Measurements from ENCODE around the gene EI24. TPM values are rescaled to one million over a fixed set of nuclear protein-coding genes. Genes with fewer than 3 reads are reported as not detected.

EI24 gene
- total RNA-seq, 1 experiment from 2014 or later = 151 TPM

GRCh38 chr11:125554038-125554437 lies 15.2 kb upstream of the EI24 start:
- Histone ChIP-seq H4K20me1 (ENCODE audit: control insufficient read depth, insufficient read depth, insufficient read length) (no peaks in the 10 kb centered on the region), H2BK5ac (ENCODE audit: insufficient read length, low read length) (no peak overlapping the region), H3K27me3 (ENCODE audit: insufficient read depth, low read length) (no peaks in the 10 kb centered on the region), H3T11ph (ENCODE audit: low read length) (no peak overlapping the region), H4K8ac (replicated peaks; ENCODE audit: insufficient read length, low read depth, low read length) (no peak overlapping the region), H3K27ac (ENCODE audit: insufficient read length, low read depth, low read length) (no peak overlapping the region), H3K4ac (ENCODE audit: low read depth, low read length) (no peak overlapping the region), H2BK120ac (ENCODE audit: low read depth, low read length, poor library complexity, severe bottlenecking) (no peak overlapping the region), H3K4me1 (ENCODE audit: insufficient read depth, low read length) (no peaks in the 10 kb centered on the region), H2BK20ac (ENCODE audit: low read depth, low read length, poor library complexity, severe bottlenecking) (no peak overlapping the region), H3K9ac (ENCODE audit: extremely low read depth, insufficient read length, low read length) (no peak overlapping the region), H3K9me3 (ENCODE audit: control insufficient read depth, low read depth, low read length) (peaks cover 25% of the 10 kb centered on the region), H3K56ac (ENCODE audit: insufficient read length, low read depth, low read length) (no peak overlapping the region), H2BK12ac (ENCODE audit: insufficient read length, low read depth, low read length) (no peak overlapping the region), H4K91ac (ENCODE audit: insufficient read length, low read depth, low read length) (no peak overlapping the region), H3K23ac (ENCODE audit: insufficient read length, low read depth, low read length) (no peak overlapping the region), H4K5ac (ENCODE audit: insufficient read length, low read depth, low read length) (no peak overlapping the region), H3K18ac (ENCODE audit: insufficient read length, low read depth, low read length) (no peak overlapping the region), H2AK5ac (ENCODE audit: insufficient read length, low read length) (no peak overlapping the region), H3K79me2 (ENCODE audit: insufficient read depth, low read length) (no peaks in the 10 kb centered on the region), H3K79me1 (ENCODE audit: insufficient read depth, low read depth, low read length, poor library complexity, severe bottlenecking) (no peaks in the 10 kb centered on the region), H3K14ac (ENCODE audit: insufficient read depth, low read length) (no peak overlapping the region), H3K4me2 (ENCODE audit: insufficient read depth, insufficient read length, low read length) (no peak overlapping the region), H2AFZ (ENCODE audit: low read length) (no peak overlapping the region), H3K23me2 (ENCODE audit: insufficient read length, low read depth, low read length, poor library complexity, severe bottlenecking) (no peaks in the 10 kb centered on the region), H2BK15ac (ENCODE audit: low read depth, low read length) (no peak overlapping the region)
- DNase-seq = no peak
- TF ChIP-seq, protein P1, sequence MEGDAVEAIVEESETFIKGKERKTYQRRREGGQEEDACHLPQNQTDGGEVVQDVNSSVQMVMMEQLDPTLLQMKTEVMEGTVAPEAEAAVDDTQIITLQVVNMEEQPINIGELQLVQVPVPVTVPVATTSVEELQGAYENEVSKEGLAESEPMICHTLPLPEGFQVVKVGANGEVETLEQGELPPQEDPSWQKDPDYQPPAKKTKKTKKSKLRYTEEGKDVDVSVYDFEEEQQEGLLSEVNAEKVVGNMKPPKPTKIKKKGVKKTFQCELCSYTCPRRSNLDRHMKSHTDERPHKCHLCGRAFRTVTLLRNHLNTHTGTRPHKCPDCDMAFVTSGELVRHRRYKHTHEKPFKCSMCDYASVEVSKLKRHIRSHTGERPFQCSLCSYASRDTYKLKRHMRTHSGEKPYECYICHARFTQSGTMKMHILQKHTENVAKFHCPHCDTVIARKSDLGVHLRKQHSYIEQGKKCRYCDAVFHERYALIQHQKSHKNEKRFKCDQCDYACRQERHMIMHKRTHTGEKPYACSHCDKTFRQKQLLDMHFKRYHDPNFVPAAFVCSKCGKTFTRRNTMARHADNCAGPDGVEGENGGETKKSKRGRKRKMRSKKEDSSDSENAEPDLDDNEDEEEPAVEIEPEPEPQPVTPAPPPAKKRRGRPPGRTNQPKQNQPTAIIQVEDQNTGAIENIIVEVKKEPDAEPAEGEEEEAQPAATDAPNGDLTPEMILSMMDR (conservative IDR thresholded peaks at IDR 0.05) = no peak
- Mint-ChIP-seq H3K27me3 (ENCODE audit: low read depth) (peaks cover 4% of the 10 kb centered on the region; the same call in 1 of the 2 replicates), H3K27ac (no peak overlapping the region), H3K4me3 (no peak overlapping the region), H3K36me3 (ENCODE audit: insufficient read depth in 1 of 3, low read depth in 3 of 3) (peaks cover 19 to 37% (median 29%) of the 10 kb centered on the region in 3 experiments), H3K4me1 (no peaks in the 10 kb centered on the region), H3K9me3 (peaks cover 50 to 55% of the 10 kb centered on the region in 2 experiments)
- WGBS (ENCODE audit: extremely low coverage, insufficient read length, low lambda C conversion rate) = no CpG with 5 or more reads among the region's 3 CpGs

Data from H9 (cell line).